Coronary artery (tissue), 2 donors: ENCODE results near the gene PTCRA.

Source experiments
- DNase-seq: peaks from one replicate; pipeline ENCODE4 v3.0.0-alpha.2; 2017; ENCODE audit warnings: low spot score
- H3K27ac ChIP-seq, 2 donors: fragments of 200-600 bp; sonication (generic); one replicate each; pipeline ENCODE4 v1.5.1; 2016 to 2019
- H3K4me3 ChIP-seq: fragments of 200-600 bp; sonication (generic); 2 replicates; pipeline ENCODE4 v1.5.1; 2016; ENCODE audit warnings: mild to moderate bottlenecking, moderate library complexity
- TF ChIP-seq, protein P1 (sequence below): fragments of 200-600 bp; sonication (generic); IDR thresholded peaks from one replicate; pipeline ENCODE4 v1.5.1; 2019; ENCODE audit warnings: antibody characterized with exemption

PTCRA gene

DNA sequence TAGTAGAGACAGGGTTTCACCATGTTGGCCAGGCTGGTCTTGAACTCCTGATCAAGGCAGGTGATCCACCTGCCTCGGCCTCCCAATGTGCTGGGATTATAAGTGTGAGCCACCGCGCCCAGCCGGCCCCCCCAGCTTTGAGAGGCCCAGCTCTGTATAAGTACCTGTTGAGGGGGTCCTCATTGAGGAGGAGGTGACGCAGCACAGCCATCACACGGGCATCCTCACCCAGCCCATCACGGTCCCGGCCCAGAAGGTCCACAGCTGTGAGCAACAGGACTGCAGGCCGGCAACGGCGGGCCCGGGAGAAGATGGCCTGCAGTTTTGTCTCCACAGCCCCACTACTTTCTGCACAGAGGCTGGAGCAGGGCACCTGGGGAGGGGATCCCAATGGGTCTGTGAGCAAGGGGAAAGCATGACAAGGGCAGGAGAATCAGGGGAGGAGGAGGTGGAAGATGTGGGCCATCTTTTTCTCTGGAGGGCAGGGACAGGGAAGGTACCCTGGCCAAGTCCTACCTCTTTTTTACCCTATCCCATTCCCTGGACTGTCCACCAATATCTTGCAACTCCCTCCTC, 52.4 kb downstream of the PTCRA start:
- no peak overlapping the region for H3K4me3 ChIP-seq
- H3K27ac ChIP-seq: no peak overlapping the region
- DNase-seq: no peak
- TF ChIP-seq, protein P1, sequence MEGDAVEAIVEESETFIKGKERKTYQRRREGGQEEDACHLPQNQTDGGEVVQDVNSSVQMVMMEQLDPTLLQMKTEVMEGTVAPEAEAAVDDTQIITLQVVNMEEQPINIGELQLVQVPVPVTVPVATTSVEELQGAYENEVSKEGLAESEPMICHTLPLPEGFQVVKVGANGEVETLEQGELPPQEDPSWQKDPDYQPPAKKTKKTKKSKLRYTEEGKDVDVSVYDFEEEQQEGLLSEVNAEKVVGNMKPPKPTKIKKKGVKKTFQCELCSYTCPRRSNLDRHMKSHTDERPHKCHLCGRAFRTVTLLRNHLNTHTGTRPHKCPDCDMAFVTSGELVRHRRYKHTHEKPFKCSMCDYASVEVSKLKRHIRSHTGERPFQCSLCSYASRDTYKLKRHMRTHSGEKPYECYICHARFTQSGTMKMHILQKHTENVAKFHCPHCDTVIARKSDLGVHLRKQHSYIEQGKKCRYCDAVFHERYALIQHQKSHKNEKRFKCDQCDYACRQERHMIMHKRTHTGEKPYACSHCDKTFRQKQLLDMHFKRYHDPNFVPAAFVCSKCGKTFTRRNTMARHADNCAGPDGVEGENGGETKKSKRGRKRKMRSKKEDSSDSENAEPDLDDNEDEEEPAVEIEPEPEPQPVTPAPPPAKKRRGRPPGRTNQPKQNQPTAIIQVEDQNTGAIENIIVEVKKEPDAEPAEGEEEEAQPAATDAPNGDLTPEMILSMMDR: no peak

DNA sequence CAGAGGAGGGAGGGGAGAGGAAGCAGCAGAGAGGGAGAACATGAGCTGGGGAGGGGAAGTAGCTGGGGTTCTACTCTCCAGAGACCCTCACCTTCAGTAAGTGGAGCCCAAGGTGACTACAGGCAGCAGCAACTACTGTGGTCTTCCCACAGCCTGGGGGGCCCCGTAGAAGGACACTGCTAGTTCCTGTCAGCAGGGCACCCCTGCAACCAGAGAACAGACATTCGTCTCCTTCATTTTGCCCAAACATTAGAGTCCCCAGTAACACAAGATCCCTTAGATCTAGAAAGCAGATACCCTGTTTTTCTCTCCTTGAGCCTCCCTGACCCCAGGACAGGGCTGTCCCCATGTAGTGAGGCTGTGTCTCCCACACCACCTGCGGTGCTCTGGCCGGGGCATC, 52.9 kb downstream of the PTCRA start:
- Histone ChIP-seq H3K27ac (no peak overlapping the region), H3K4me3 (no peak overlapping the region)
- no peak for DNase-seq
- TF ChIP-seq, protein P1: no peak

DNA sequence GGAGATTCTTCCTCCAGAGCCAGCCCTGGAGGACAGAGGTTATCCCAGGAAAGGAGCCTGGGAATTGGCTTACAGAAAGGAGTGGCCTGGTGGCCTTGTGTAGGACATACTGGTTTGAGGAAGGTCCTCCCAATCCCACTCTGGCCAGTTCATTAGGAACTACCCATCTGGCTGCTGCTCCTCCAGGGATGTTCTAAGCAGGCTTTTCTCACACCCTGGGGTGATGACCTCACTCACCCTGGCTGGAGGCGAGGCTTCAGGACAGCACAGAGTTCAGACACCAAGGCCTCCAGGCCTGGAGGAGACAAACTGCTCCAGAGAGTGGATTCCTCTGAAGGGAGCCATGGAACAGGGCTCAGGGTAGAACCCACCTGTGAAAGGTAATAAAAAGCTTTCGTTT, 53.6 kb downstream of the PTCRA start:
- TF ChIP-seq, protein P1: no peak
- no peak for DNase-seq
- Histone ChIP-seq H3K4me3 (no peak overlapping the region), H3K27ac (no peak overlapping the region)

DNA sequence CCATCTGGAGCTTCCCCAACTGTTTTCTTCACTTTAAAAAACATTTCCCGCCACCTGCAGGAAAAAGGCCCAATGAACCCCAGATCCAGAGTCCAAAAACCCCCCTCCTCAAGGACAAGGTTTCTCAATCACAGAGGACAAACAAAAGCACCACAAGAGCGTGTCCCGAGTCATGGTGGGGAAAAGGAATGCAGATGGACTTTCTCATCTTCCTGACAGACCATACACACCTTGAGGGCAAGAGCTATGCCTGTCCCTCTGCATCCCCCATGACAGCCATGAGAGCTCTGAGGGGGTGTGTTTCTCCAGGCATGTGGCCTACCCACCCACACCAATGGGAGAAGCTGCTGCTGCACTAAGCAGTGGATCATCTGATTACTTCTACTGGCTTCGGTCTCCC, 54.1 kb downstream of the PTCRA start:
- H3K4me3 ChIP-seq: no peak overlapping the region

DNA sequence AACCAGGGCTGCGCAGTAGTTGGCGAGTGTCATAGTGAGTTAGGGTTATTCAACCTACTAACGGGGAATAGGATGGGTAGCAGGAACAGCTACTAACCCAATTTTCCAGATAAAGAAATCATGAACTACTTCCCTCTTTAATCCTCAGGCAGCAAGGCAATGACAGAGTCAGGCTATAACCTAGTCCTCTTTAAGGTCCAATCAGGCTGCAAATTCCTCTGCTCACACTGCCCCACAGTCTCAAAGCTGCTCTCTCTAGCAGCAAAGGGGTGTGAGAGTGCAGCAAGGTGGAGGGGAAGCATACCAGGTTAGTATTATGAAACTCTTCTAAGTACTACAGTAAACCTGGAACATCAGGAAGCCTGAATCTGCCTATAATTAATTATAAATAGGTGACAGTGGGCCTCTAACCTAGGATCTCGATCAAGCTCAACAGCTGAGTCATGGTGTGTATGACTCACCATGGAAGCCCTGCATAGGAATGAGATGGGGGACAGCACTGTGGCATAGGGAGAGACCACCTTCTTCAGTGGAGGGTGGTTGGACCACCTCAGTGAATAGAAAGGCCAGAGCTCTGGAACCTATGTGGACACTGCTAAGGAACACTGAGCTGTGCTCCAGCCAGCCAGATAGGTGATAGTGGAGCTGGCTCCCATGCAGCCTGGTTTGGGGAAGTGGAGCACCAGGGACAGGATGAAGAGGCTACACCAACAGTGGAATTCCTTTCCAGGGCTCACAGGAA, 55.2 kb downstream of the PTCRA start:
- H3K27ac ChIP-seq: no peak overlapping the region
- H3K4me3 ChIP-seq: no peak overlapping the region
- DNase-seq: no peak
- TF ChIP-seq, protein P1: no peak

More for the DNA sequence above, 54.1 kb downstream of the PTCRA start:
- TF ChIP-seq, protein P1: no peak
- no peak overlapping the region for H3K27ac ChIP-seq
- DNase-seq: no peak

DNA sequence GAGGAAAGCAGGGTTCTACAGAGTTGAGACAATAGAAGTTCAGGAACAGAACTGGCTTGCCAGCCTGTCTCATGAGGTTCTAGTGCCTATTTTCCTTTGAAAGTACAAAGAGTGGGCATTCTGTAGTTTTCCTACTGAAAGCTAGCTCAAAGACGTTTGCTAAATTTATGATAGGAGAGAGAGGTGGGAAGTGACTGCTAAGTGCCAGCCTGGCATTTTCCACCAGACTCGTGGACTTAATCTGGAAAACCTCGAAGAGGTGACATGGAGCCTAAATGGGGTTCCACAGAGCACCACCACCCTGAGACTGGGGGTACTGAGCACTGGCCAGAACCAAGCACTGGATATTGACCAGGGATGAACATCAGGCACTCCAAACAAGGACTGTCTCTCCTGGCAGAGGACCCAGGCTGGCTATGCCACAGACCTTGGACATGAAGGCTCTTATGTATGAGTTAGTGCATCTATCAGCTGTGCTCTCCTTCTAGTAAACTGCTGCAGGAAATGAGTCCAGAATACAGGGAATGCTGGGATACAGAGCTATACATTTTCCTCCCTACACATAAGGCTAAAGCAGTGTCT, 56.0 kb downstream of the PTCRA start:
- TF ChIP-seq, protein P1: no peak
- DNase-seq: no peak
- H3K27ac ChIP-seq: no peak overlapping the region
- H3K4me3 ChIP-seq: no peak overlapping the region

DNA sequence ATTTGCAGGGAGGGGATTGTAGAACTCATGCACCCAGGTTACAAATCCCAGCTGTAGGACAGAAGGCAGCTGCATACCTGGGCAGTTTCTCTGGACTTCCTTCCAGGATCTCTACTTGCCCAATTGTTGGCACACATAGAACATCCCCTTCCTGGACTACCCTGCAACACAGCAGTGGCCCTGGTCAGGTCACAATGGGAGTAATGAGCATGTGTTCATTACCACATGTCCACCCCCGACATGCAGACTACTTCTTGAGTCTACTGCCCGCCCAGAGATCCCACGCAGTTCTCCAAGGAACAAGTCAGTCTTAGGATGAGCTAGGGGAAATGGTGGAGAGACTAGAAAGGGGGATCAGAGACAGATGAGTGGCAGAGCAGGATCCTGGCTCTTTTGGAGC, 58.1 kb downstream of the PTCRA start:
- H3K27ac ChIP-seq: no peak overlapping the region
- no peak overlapping the region for H3K4me3 ChIP-seq
- no peak for DNase-seq
- TF ChIP-seq, protein P1: no peak
